ENCODE measurements around the gene CASK.

DNA sequence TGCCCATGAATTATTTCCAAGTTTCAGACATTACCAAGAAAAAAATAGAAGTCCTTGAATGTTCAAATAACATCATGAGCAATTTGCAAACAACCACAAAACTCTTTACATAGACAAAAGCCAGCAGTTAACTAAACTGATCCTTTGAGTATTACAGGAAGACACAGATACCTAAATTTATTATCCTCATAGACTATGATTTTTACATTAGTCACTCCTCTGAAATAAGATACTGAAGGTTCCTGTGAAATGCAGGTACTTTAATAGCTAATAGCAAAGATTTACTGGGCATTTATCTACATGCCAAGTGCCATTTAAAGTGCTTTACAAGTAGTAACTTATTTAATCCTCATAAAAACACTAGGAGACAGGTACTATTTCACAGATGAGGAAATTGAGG is 161.7 kb downstream of the CASK start:
- TF ChIP-seq, protein P1, sequence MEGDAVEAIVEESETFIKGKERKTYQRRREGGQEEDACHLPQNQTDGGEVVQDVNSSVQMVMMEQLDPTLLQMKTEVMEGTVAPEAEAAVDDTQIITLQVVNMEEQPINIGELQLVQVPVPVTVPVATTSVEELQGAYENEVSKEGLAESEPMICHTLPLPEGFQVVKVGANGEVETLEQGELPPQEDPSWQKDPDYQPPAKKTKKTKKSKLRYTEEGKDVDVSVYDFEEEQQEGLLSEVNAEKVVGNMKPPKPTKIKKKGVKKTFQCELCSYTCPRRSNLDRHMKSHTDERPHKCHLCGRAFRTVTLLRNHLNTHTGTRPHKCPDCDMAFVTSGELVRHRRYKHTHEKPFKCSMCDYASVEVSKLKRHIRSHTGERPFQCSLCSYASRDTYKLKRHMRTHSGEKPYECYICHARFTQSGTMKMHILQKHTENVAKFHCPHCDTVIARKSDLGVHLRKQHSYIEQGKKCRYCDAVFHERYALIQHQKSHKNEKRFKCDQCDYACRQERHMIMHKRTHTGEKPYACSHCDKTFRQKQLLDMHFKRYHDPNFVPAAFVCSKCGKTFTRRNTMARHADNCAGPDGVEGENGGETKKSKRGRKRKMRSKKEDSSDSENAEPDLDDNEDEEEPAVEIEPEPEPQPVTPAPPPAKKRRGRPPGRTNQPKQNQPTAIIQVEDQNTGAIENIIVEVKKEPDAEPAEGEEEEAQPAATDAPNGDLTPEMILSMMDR (IDR thresholded peaks at IDR 0.05; ENCODE audit: insufficient read depth, low read length) = no peak
- no peak for TF ChIP-seq POLR2AphosphoS5 (IDR thresholded peaks at IDR 0.05; ENCODE audit: low read depth)
- TF ChIP-seq, protein P2, sequence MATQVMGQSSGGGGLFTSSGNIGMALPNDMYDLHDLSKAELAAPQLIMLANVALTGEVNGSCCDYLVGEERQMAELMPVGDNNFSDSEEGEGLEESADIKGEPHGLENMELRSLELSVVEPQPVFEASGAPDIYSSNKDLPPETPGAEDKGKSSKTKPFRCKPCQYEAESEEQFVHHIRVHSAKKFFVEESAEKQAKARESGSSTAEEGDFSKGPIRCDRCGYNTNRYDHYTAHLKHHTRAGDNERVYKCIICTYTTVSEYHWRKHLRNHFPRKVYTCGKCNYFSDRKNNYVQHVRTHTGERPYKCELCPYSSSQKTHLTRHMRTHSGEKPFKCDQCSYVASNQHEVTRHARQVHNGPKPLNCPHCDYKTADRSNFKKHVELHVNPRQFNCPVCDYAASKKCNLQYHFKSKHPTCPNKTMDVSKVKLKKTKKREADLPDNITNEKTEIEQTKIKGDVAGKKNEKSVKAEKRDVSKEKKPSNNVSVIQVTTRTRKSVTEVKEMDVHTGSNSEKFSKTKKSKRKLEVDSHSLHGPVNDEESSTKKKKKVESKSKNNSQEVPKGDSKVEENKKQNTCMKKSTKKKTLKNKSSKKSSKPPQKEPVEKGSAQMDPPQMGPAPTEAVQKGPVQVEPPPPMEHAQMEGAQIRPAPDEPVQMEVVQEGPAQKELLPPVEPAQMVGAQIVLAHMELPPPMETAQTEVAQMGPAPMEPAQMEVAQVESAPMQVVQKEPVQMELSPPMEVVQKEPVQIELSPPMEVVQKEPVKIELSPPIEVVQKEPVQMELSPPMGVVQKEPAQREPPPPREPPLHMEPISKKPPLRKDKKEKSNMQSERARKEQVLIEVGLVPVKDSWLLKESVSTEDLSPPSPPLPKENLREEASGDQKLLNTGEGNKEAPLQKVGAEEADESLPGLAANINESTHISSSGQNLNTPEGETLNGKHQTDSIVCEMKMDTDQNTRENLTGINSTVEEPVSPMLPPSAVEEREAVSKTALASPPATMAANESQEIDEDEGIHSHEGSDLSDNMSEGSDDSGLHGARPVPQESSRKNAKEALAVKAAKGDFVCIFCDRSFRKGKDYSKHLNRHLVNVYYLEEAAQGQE (IDR thresholded peaks at IDR 0.05; ENCODE audit: insufficient replicate concordance, low read depth) = no peak
